Left kidney (tissue), 8 donors: ENCODE measurements around the gene CELF5. TPM values are rescaled to one million over a fixed set of nuclear protein-coding genes. Genes with fewer than 3 reads are reported as not detected.

Experiments
- DNase-seq: peaks from one replicate; pipeline ENCODE4 v3.0.0-alpha.2; 2013
- long read RNA-seq, 8 donors: transcript quantifications; one replicate each; lab custom pipeline, GENCODE V29; 2026
- polyA plus RNA-seq: library from polyadenylated mRNA; unstranded; fragments of 120-200 nt; gene quantifications from one replicate; pipeline ENCODE4 v1.2.1, GENCODE V29; 2013; ENCODE audit not compliant: insufficient read length

The CELF5 gene
- 0.96 TPM for polyA plus RNA-seq
- long read RNA-seq, donor 1 = 0 reads
- long read RNA-seq, donor 2 = 0 reads
- long read RNA-seq, donor 3 = 0 reads
- long read RNA-seq, donor 4 = 0 reads
- long read RNA-seq, donor 5 = 0 reads
- long read RNA-seq, donor 6 = 0 reads
- long read RNA-seq, donor 7 = 0 reads
- long read RNA-seq, donor 8 = 0 reads

GRCh38 chr19:3224346-3225168 is at the start of gene CELF5:
Gene CELF5, plus strand, starts transcription at chr19:3224661. Its CDS starts 79 bp downstream, at chr19:3224740.
- DNase-seq = peak; percentile 48

- DNase-seq = no peak
Measured at GRCh38 chr19:3175781-3176714, 48.4 kb upstream of the CELF5 start.

- no peak for DNase-seq
Measured at GRCh38 chr19:3176715-3177501, 47.6 kb upstream of the CELF5 start.

GRCh38 chr19:3178377-3178972 is 46.0 kb upstream of the CELF5 start, which contains the start of gene S1PR4:
Gene S1PR4, plus strand, starts transcription at chr19:3178769. Its CDS starts 24 bp downstream, at chr19:3178793.
- no peak for DNase-seq

- DNase-seq = no peak
Measured at GRCh38 chr19:3178973-3179738, 45.3 kb upstream of the CELF5 start.

GRCh38 chr19:3179739-3180293 is 44.6 kb upstream of the CELF5 start:
- no peak for DNase-seq

- no peak for DNase-seq
Measured at GRCh38 chr19:3183721-3184641, 40.5 kb upstream of the CELF5 start.

- DNase-seq = no peak
Measured at GRCh38 chr19:3184847-3185460, 39.5 kb upstream of the CELF5 start.

GRCh38 chr19:3185461-3186159 is 38.9 kb upstream of the CELF5 start, which contains the start of gene NCLN:
Gene NCLN, plus strand, starts transcription at chr19:3185930. Its CDS starts 101 bp downstream, at chr19:3186031.
- peak; percentile 96 for DNase-seq

- no peak for DNase-seq
Measured at GRCh38 chr19:3186160-3186688, 38.2 kb upstream of the CELF5 start.

- DNase-seq = no peak
Measured at GRCh38 chr19:3186891-3187661, 37.4 kb upstream of the CELF5 start.

GRCh38 chr19:3187662-3188511 is 36.6 kb upstream of the CELF5 start:
- DNase-seq = no peak

- DNase-seq = no peak
Measured at GRCh38 chr19:3188627-3189596, 35.5 kb upstream of the CELF5 start.
